Heart left ventricle (tissue), 16 donors: Measurements from ENCODE around the gene TMEM169. TPM values are rescaled to one million over a fixed set of nuclear protein-coding genes. Genes with fewer than 3 reads are reported as not detected.
A peak's percentile ranks its signal among the peaks of the same experiment; 100 is the strongest.

ENCODE experiments used
- ATAC-seq, 4 donors: fragments of 200-7000 bp; cut with Tn5 transposase; one replicate each; pipeline ENCODE4 v1.9.1; 2020 to 2022; ENCODE audit warnings: moderate library complexity in 4 of 4, mild to moderate bottlenecking in 3 of 4, moderate number of reproducible peaks in 1 of 4
- DNase-seq, 5 donors: peaks; one replicate each; pipeline ENCODE4 v3.0.0-alpha.2; 2020
- H3K27ac ChIP-seq, 12 donors: fragments of 200-600 bp; sonication (generic) in 4 of 12; one replicate each; pipeline versions ENCODE4 v1.5.0 to v1.8.0; 2016 to 2022; ENCODE audit warnings: mild to moderate bottlenecking in 2 of 12
- H3K27me3 ChIP-seq, 9 donors: fragments of 200-600 bp; sonication (generic) in 2 of 9; one replicate each; pipeline versions ENCODE4 v1.5.1 to v1.8.0; 2016 to 2022; ENCODE audit warnings: mild to moderate bottlenecking in 3 of 9
- H3K36me3 ChIP-seq, 9 donors: fragments of 200-600 bp; sonication (generic) in 2 of 9; one replicate each; pipeline versions ENCODE4 v1.5.0 to v1.8.0; 2018 to 2022; ENCODE audit warnings: mild to moderate bottlenecking in 2 of 9
- H3K4me1 ChIP-seq, 12 donors: fragments of 200-600 bp; sonication (generic) in 4 of 12; one replicate each; pipeline versions ENCODE4 v1.5.0 to v1.8.0; 2016 to 2022; ENCODE audit warnings: mild to moderate bottlenecking in 3 of 12
- H3K4me3 ChIP-seq, 12 donors: fragments of 200-600 bp; sonication (generic) in 4 of 12; one replicate each; pipeline versions ENCODE4 v1.5.0 to v1.8.0; 2017 to 2022; ENCODE audit warnings: mild to moderate bottlenecking in 9 of 12, moderate library complexity in 4 of 12
- H3K9me3 ChIP-seq, 12 donors: fragments of 200-600 bp; sonication (generic) in 4 of 12; one replicate each; pipeline versions ENCODE4 v1.5.0 to v1.8.0; 2016 to 2022; ENCODE audit warnings: mild to moderate bottlenecking in 1 of 12
- CTCF ChIP-seq, 12 donors: fragments of 200-600 bp; sonication (generic) in 4 of 12; IDR thresholded peaks; one replicate each; pipeline versions ENCODE4 v1.5.0 to v1.8.0; 2018 to 2022; ENCODE audit warnings: antibody characterized with exemption in 12 of 12, mild to moderate bottlenecking in 5 of 12
- POLR2A ChIP-seq, 2 donors: fragments of 450-650 bp; IDR thresholded peaks; one replicate each; pipeline ENCODE4 v1.6.1; 2017; ENCODE audit warnings: antibody characterized with exemption in 2 of 2, mild to moderate bottlenecking in 2 of 2, moderate library complexity in 2 of 2
- WGBS, 4 donors: extraction: QIAGEN DNeasy Blood & Tissue Kit in 2 of 4; methylation state at CpG; one replicate each; pipeline versions ENCODE4 v1.1.5 to v1.1.7; 2013 to 2018; 5-methylcytosine and 5-hydroxymethylcytosine counted together
- intact Hi-C, 10 donors: fragments of 100-400 bp; cut with DNase I; formaldehyde crosslinking; loops; one replicate each; pipeline versions ENCODE4 v1.11.1 to v1.14.2; 2022
- long read RNA-seq, 3 donors: library from polyadenylated mRNA; unstranded; transcript quantifications; one replicate each; pipeline ENCODE4 v2.0.0, GENCODE V29; 2020 to 2021
- polyA plus RNA-seq, 2 donors: library from polyadenylated mRNA; stranded (reverse); fragments of 200-250 nt; gene quantifications; one replicate each; pipeline ENCODE4 v1.2.3, GENCODE V29; 2013
- total RNA-seq, 9 donors: library from RNA; depleted of rRNA in 2 of 9; stranded (reverse); fragments of >200 nt in 2 of 9; fragmentation: NEBNext Ultra II Directional in 3 of 9; extraction: Animal tissue kit (Norgen Biotek cat#: 25700) in 3 of 9; gene quantifications; one replicate each; pipeline versions ENCODE4 v1.1.0 to v1.2.4, GENCODE V29; 2016 to 2023
- donor health status: ischemic (EF 13 %, LVEDD 7.1; RV severe dilation, severe dysfunction).
- donor health status: healthy with polysubstance abuse.
- donor health status: DM: no; HTN: yes; CAD: no.
- donor health status: DM: no; HTN: no; CAD: no.
- donor health status: ischemic (EF 25% LVEDD 6.9; RV normal size, moderate dysfunction).
- donor health status: ischemic (EF 25% LVEDD 5.7; RV mildly dilated, moderate dysfunction).
- donor health status: healthy.
- donor health status: DM: yes; HTN: yes; CAD: no.
- donor health status: ischemic (EF 35%, LVEDD 5.7; RV mildly dilated, moderate dysfunction).
- donor health status: nonischemic (EF 11% LVEDD 7.7; RV severe dilation, severe dysfunction).
- donor health status: DM: yes; HTN: yes; CAD: no.
- donor health status: PGD.
- donor health status: ischemic (EF 29% LVEDD 5.4; RV normal size, mild dysfunction).
- donor health status: nonischemic (EF 23%, LVEDD 6.1; RV moderate dilation, normal function).

The TMEM169 gene
- total RNA-seq = 1 to 10 TPM in 1 of 9 donors, under 1 TPM in 8; 0.17 to 1.5 (median 0.44) TPM
- polyA plus RNA-seq = under 1 TPM; 0.15 TPM
- long read RNA-seq, donor 1 = 0 reads
- long read RNA-seq, donor 2, partial matches to known transcripts = 0 of 1 reads
- long read RNA-seq, donor 2, other reads (novel, unspliced or antisense) = 0 of 1 reads
- long read RNA-seq, donor 3 = 0 reads

DNA sequence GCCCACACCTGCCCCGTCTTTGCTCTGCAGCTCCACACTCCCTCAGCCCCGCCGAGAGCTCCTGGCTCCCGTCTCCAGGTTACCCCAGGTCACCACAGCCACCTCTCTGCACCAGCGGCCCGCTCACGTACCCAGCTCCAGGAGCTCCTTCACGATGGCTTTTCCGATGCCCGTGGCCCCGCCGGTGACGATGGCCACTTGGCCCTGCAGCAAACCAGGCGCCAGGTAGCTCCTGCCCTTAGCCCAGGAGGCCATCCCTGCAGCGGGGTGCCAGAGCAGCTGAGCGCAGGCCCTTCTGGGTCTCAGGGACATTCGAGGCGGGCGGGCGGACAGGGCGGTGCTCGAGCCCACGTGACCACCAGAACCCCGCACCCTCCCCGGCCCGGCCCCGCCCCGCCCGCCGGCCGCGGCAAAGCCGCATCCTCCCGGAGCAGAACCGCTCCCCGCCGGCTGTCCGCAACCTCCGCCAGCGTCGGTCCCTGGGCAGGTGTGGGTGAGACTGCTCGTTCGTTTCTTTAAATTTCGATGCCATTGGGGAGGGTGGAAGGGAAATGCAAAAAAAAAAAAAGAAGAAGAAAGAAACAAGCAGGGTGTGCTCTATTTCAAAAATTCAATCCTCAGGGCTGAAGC lies at the start of gene TMEM169, which contains the start of gene PECR:
Gene TMEM169 (plus strand): TSS at position 433 of the 630 bp plus-strand sequence. CDS start 14,045 bp downstream, outside the sequence.
Gene PECR (minus strand): TSS at position 323 of the 630 bp plus-strand sequence. CDS start 68 bp downstream, at position 255.
- ATAC-seq (peak; percentile 87 to 99 (median 99)), DNase-seq (peak; percentile 79 to 90 (median 82))
- intact Hi-C loops = loop anchor here in 1 of 10 donors (1.0 kb wide), 1 partner anchor 28 kb away; the partner anchor contains the start of gene XRCC5
- no peaks in the 10 kb centered on the region for H3K36me3 ChIP-seq
- H3K4me3 ChIP-seq = peak within 1 kb of the TSS; percentile 41 to 80 (median 66)
- TF ChIP-seq POLR2A (IDR thresholded peaks at IDR 0.05) = peak in 1 of 2 donors; percentile 36
- peak in 2 of 12 donors; percentile 4 to 8 for TF ChIP-seq CTCF (IDR thresholded peaks at IDR 0.05)
- H3K4me1 ChIP-seq = peaks cover 0 to 28% (median 4%) of the 10 kb centered on the region in 12 donors
- WGBS, 4 donors = 1% methylated on average over 34 to 44 of the region's 44 CpGs
- no peaks in the 10 kb centered on the region for H3K9me3 ChIP-seq
- peak within 1 kb of the TSS in 7 of 12 donors; percentile 3 to 70 (median 26) for H3K27ac ChIP-seq
- no peaks in the 10 kb centered on the region for H3K27me3 ChIP-seq

GRCh38 chr2:216031960-216032689 lies 49.6 kb upstream of the TMEM169 start:
- Histone ChIP-seq H3K27ac (no peak overlapping the region), H3K27me3 (no peaks in the 10 kb centered on the region), H3K4me3 (no peak overlapping the region), H3K36me3 (peaks cover 0 to 6% (median 0%) of the 10 kb centered on the region in 9 donors), H3K9me3 (no peaks in the 10 kb centered on the region), H3K4me1 (no peaks in the 10 kb centered on the region)
- WGBS, 4 donors = 94 to 100% (median 97%) methylated on average over 1 of the region's 1 CpG
- intact Hi-C loops = loop anchor here in 2 of 10 donors (5.0 to 10.0 kb wide), 2 partner anchors 633 to 635 kb away; no protein-coding TSS in a partner anchor
- no peak for DNase-seq
- ATAC-seq = no peak
- TF ChIP-seq POLR2A (IDR thresholded peaks at IDR 0.05) (no peak), CTCF (IDR thresholded peaks at IDR 0.05) (no peak)

DNA sequence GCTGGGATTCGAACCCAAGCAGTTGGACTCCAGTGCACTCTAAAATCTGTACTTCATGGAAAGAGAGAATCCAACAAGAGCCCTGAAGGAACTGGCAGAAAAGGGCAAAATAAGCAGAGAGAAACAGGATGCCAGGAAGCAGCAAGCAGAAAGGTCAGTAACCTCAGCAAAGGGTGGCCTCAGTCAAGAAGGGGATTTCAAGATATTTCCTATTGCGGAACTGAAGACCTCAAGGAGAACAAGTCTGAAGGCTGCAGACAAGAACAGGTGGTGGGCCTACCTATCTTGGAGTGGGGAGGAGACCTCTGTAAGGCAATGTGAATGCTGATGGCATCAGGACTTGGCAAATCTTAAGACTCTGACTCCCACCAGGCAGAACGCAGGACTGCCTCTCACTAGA lies 48.3 kb upstream of the TMEM169 start:
- Histone ChIP-seq H3K4me3 (no peak overlapping the region), H3K27me3 (no peaks in the 10 kb centered on the region), H3K9me3 (no peaks in the 10 kb centered on the region), H3K4me1 (no peaks in the 10 kb centered on the region), H3K36me3 (peaks cover 0 to 9% (median 3%) of the 10 kb centered on the region in 9 donors), H3K27ac (no peak overlapping the region)
- no peak for DNase-seq
- TF ChIP-seq POLR2A (IDR thresholded peaks at IDR 0.05) (no peak), CTCF (IDR thresholded peaks at IDR 0.05) (no peak)
- 97 to 98% (median 98%) methylated on average over 3 of the region's 3 CpGs for WGBS, 4 donors
- ATAC-seq = no peak
- intact Hi-C loops = loop anchor here in 2 of 10 donors (5.0 to 10.0 kb wide), 2 partner anchors 631 to 634 kb away; no protein-coding TSS in a partner anchor
